NCI-H2196 (cell line): ENCODE measurements around the gene DRG1.
"Not testable (repeated sequence)": the region's sequence is repeated elsewhere in the genome, so short reads cannot be mapped to it uniquely, and the experiment has no call there.

ENCODE experiments used
- DNase-seq: peaks from one replicate; lab custom pipeline; 2025; ENCODE audit not compliant: unreplicated experiment; lab: John Stamatoyannopoulos, UW

Gene DRG1

DNA sequence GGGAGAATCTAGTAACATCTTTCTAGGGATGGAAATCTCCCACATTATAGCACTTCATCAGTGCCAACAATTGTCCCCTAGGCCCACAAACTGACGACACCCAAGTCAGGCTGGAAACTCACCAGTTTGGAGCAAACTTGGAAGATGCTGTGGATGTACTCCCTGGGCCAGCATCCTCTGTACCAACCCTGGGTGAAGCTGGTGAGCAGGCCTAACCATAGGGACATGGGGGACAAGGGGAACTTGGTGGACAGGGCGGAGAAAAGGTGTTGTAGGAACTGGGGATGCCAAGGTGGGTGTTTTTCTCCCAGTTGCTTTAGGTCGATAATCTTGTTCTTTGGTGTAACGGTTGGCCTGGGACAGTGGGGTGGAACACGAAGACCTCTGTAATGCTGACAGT is 42.2 kb downstream of the DRG1 start:
- no peak for DNase-seq

DNA sequence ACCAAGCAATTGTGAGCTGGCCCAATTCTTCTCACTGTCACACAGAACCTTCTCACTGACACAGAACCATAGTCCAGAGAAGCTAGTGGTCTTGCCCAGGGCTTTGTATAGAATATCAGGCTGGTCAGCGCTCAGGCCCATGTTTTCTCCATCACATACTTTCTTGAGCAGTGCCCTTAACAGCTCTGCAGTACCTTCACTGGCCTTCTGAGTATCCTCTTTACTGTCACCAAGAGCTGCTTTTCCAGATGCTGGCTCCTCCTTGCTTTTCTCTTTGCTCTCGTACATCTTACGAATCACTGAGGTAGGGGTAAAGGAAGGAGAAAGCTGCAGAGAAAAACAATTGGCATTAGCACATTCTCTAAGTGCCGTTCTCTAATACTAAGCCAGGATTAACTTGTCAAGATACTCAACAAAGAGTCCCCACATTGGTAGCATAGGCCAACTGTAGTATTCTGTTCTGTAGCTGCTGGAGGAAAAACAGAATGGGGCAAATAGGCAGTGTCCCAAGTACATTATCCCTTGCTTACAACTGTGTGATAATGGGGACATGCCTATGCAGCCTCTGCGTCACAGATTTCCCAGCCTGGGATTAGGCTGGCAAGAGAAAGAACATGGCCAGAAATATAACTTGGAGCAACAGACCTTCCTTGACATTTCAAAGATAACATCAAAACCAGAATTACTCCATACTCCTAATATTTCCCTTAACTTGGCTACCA is 43.5 kb downstream of the DRG1 start:
- no peak for DNase-seq

- no peak for DNase-seq
Observed at GRCh38 chr22:31443516-31443915, 44.1 kb downstream of the DRG1 start.

DNA sequence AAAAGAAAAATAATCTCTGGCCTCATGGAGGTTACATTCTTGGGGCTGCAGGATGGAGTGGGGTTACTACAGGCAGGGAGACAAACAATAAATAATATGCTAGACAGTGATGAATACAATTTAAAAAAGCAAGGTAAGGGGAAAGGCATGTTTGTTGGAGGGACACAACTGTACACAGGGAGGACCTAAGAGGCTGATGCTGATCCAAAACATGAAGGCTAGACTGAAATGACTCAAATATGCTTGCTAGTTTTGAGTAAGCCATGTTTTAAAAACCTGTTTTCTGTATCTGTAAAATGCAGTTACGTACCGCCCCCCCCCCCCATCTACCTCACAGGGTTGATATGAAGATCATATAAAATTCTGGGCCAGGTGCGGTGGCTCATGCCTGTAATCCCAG is 46.2 kb downstream of the DRG1 start:
- DNase-seq, result no peak

GRCh38 chr22:31446208-31446607 is 46.8 kb downstream of the DRG1 start:
- DNase-seq, result no peak

- no peak for DNase-seq
Observed at GRCh38 chr22:31446767-31447166, 47.4 kb downstream of the DRG1 start.

- no peak for DNase-seq
Observed at GRCh38 chr22:31447337-31447736, 47.9 kb downstream of the DRG1 start.

DNA sequence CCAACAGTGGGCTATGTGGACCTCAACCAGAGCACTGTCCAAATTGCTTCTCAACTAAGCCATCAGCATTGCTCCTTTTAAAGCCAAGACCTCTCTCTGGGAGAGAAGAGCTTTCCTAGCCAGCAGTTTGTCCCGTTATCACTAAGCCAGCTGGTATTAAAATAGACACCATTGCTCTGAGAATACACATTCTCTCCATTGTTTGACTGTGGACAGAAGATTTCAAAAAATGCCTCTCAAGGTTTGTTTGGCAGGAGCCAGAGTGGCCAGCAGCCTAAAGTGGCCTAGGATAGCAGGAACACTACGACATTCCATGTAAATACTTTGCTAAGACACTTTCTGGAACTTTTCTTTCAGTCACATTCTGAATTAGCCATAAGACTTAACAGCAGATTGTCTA is 49.0 kb downstream of the DRG1 start:
- DNase-seq, result no peak

GRCh38 chr22:31449506-31449905 is 50.1 kb downstream of the DRG1 start:
- no peak for DNase-seq

DNA sequence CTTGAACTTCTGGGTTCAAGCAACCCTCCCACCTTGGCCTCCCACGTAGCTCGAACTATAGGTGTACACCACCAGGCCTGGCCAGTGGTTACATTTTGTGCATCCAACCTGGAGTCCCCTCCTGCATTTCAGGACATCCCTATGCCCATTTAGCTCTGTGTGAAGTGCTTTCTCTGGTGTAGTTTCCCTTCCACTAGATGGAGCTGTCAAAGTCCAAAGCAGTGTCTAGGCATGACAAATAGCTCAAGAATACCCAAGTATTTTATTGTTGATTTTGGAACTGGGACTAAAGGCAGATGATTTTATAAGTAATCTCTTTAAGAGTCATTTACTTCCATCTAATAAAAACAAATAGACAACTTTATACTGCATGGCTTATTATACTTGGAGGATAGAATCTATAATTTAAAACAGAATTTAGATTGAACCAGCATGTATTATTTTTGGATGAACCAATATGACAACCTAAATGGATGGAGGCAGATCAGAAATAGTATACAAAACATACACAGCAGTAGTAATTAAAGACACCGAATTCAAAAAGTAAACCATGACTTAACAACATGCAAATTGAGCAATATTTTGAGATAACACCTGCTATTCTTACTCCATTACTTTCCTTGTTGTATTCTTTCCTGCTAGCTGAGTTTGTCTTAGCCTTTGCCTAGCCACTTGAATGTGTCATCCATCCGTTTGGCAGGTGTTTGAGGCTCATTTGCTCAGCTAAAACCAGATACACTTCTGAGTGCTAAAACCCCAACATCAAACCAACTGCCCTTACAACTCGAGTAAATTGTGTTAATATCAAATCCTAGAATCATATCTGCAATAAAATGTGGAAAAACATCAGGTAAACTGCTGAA is 52.5 kb downstream of the DRG1 start:
- peak; percentile 8 for DNase-seq

DNA sequence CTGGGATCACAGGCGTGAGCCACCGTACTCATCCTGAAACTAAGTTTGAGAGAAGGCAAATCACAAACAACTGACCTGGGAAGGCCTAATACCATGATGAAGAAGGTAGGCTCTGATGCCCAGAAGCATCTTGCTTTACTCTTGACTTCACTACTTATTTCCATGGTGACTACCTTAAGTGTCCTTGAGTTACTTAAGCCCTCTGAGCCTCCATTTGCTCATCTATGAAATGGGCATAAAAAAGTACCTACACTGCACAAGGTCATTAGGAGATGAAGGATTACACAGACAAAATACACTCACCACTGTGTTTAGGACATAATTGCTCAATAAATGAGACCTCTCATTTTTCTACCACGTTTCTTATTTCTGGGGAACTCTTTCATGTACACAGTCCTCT is 62.3 kb downstream of the DRG1 start:
- no peak for DNase-seq

GRCh38 chr22:31465307-31465706 is 65.9 kb downstream of the DRG1 start:
- no peak for DNase-seq

DNA sequence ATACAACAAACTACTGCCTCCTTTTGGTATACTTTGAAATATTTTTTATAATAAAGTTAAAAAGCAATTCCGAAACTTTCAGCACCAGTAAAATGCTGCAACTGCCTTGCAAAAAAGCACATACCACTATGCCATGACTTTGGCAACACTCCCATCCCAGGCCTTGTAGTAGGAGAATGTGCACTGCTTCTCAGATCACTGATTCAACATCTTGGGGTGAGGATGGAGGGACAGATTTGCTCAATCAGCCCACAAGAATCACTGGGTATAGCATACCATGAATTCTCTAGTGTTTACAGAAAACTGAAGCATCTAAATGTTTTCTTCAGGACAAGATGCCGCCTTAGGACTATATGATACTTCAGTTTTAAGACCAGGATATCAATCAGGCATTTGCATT is 75.3 kb downstream of the DRG1 start:
- DNase-seq, result no peak

GRCh38 chr22:31475800-31476199 is 76.4 kb downstream of the DRG1 start:
- no peak for DNase-seq

DNA sequence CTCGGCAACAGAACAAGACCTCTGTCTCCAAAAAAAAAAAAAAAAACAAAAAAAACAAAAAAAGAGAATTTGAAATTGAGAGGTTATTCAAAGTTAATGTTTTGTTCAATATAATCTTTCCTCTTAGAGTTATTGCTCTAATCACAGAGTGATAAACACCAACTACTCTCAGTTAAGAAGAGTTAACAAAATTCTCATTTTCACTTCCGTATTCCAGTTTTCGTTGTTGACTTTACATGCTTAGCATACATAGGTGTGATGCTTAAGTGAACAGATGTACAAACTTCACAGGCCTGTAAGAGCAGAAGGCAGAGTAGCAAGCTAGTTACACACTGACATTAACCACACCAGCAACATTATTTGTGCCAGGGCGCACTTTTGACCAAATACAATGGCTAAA is 77.9 kb downstream of the DRG1 start:
- no peak for DNase-seq

DNA sequence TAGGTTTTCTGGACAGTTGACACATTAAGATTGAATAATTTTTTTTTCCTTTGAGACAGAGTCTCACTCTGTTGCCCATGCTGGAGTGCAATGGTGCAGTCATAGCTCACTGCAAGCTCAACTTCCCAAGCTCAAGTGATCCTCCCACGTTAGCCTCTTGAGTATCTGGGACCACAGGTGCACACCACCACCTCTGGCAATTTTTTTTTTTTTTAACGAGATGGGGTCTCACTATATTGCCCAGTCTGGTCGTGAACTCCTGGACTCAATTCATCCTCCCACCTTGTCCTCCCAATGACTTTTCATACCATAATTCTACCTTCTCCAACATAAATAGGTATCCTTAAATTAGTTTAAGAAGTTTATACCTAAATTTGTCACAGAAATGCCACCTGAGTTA is 81.7 kb downstream of the DRG1 start:
- no peak for DNase-seq

GRCh38 chr22:31482470-31482869 is 83.1 kb downstream of the DRG1 start:
- DNase-seq, result not testable (repeated sequence)
